Neural cell (in vitro differentiated cells): ENCODE measurements around the gene SMR3B. TPM values are rescaled to one million over a fixed set of nuclear protein-coding genes. Genes with fewer than 3 reads are reported as not detected.

Experiments used
- H2AFZ ChIP-seq: fragments of 200-600, 300-800 bp; sonication (generic), shearing (Covaris generic); 2 replicates; pipeline ENCODE4 v1.6.0; 2014; ENCODE audit warnings: low read depth, mild to moderate bottlenecking, antibody characterized with exemption, low read length, moderate library complexity
- H3F3A ChIP-seq: fragments of 200-600 bp; shearing (Covaris generic); 2 replicates; pipeline ENCODE4 v1.6.1; 2016; ENCODE audit warnings: mild to moderate bottlenecking, moderate library complexity, mixed read lengths, antibody characterized with exemption, low read length; ENCODE audit not compliant: insufficient read depth, poor library complexity, severe bottlenecking
- H3K27ac ChIP-seq: fragments of 200-600, 300-800 bp; sonication (generic), shearing (Covaris generic); 2 replicates; pipeline ENCODE4 v1.5.1; 2014; ENCODE audit warnings: mild to moderate bottlenecking, low read length, moderate library complexity
- H3K27me3 ChIP-seq: fragments of 300-800, 200-600 bp; sonication (generic), shearing (Covaris generic); 2 replicates; pipeline ENCODE4 v1.6.0; 2014; ENCODE audit warnings: mild to moderate bottlenecking, low read depth, low read length, moderate library complexity; ENCODE audit not compliant: insufficient read depth
- H3K36me3 ChIP-seq: fragments of 300-800, 200-600 bp; sonication (generic), shearing (Covaris generic); 2 replicates; pipeline ENCODE4 v1.5.1; 2014; ENCODE audit warnings: mild to moderate bottlenecking, antibody characterized with exemption, low read length, moderate library complexity; ENCODE audit not compliant: insufficient read depth
- H3K4me2 ChIP-seq: fragments of 300-800, 200-600 bp; sonication (generic), shearing (Covaris generic); 2 replicates; pipeline ENCODE4 v1.6.0; 2014; ENCODE audit warnings: mild to moderate bottlenecking, low read length
- H3K4me3 ChIP-seq: fragments of 300-800, 200-600 bp; sonication (generic), shearing (Covaris generic); 2 replicates; pipeline ENCODE4 v1.5.1; 2014; ENCODE audit warnings: mild to moderate bottlenecking, low read length, moderate library complexity
- H3K79me2 ChIP-seq: fragments of 200-600 bp; shearing (Covaris generic); replicated peaks from 2 replicates; pipeline ENCODE4 v1.6.0; 2014; ENCODE audit warnings: mild to moderate bottlenecking, low read length, moderate library complexity; ENCODE audit not compliant: insufficient read depth
- H3K9ac ChIP-seq: fragments of 300-800, 200-600 bp; sonication (generic), shearing (Covaris generic); 2 replicates; pipeline ENCODE4 v1.6.1; 2016; ENCODE audit warnings: mild to moderate bottlenecking, low read length, mixed read lengths
- H3K9me2 ChIP-seq: fragments of 200-600 bp; shearing (Covaris generic); 2 replicates; pipeline ENCODE4 v1.6.1; 2016; ENCODE audit warnings: mild to moderate bottlenecking, low read length, mixed read lengths; ENCODE audit not compliant: insufficient read depth
- H3K9me3 ChIP-seq: fragments of 200-600, 300-800 bp; sonication (generic), shearing (Covaris generic); 2 replicates; pipeline ENCODE4 v1.6.1; 2016; ENCODE audit warnings: mild to moderate bottlenecking, mixed run types, low read length, moderate library complexity, mixed read lengths
- H4K20me1 ChIP-seq: fragments of 200-600 bp; shearing (Covaris generic); 2 replicates; pipeline ENCODE4 v1.6.1; 2016; ENCODE audit warnings: mild to moderate bottlenecking, mixed run types; ENCODE audit not compliant: insufficient read depth
- CTCF ChIP-seq: fragments of 450-650 bp; IDR thresholded peaks from 2 replicates; pipeline ENCODE4 v1.5.1; 2014; ENCODE audit warnings: antibody characterized with exemption, mild to moderate bottlenecking, moderate library complexity; ENCODE audit not compliant: poor library complexity, severe bottlenecking
- EP300 ChIP-seq: fragments of 450-650 bp; conservative IDR thresholded peaks from 2 replicates; pipeline ENCODE4 v1.6.1; 2014; ENCODE audit warnings: antibody characterized with exemption, mild to moderate bottlenecking, moderate library complexity; ENCODE audit not compliant: poor library complexity, severe bottlenecking
- EZH2 ChIP-seq: fragments of 200-600, 300-800 bp; shearing (Covaris generic), sonication (generic); IDR thresholded peaks from 2 replicates; pipeline ENCODE4 v1.6.1; 2014; ENCODE audit warnings: antibody characterized with exemption, low read length, borderline replicate concordance, mild to moderate bottlenecking; ENCODE audit not compliant: insufficient read depth, poor library complexity, severe bottlenecking
- MXI1 ChIP-seq: fragments of 450-650 bp; conservative IDR thresholded peaks from 2 replicates; pipeline ENCODE4 v1.6.1; 2014; ENCODE audit warnings: antibody characterized with exemption, mild to moderate bottlenecking; ENCODE audit not compliant: poor library complexity, severe bottlenecking
- POLR2AphosphoS5 ChIP-seq: IDR thresholded peaks from 2 replicates; pipeline ENCODE4 v1.6.1; 2012
- RAD21 ChIP-seq: fragments of 450-650 bp; conservative IDR thresholded peaks from 2 replicates; pipeline ENCODE4 v1.6.1; 2014; ENCODE audit warnings: antibody characterized with exemption, mild to moderate bottlenecking, moderate library complexity
- REST ChIP-seq: IDR thresholded peaks from 2 replicates; pipeline ENCODE4 v1.6.1; 2012; ENCODE audit warnings: borderline replicate concordance
- SMC3 ChIP-seq: fragments of 450-650 bp; conservative IDR thresholded peaks from 2 replicates; pipeline ENCODE4 v1.6.1; 2014; ENCODE audit warnings: antibody characterized with exemption, mild to moderate bottlenecking, moderate library complexity; ENCODE audit not compliant: poor library complexity
- TAF1 ChIP-seq: IDR thresholded peaks from 2 replicates; pipeline ENCODE4 v1.6.1; 2012; ENCODE audit warnings: low read depth
- polyA plus RNA-seq: library from polyadenylated mRNA; depleted of rRNA; stranded (reverse); fragments of >200 nt; gene quantifications from 2 replicates; pipeline ENCODE4 v1.2.3, GENCODE V29; 2014

SMR3B gene
- polyA plus RNA-seq, 1 donor from 2014 or later, result not detected

GRCh38 chr4:70360460-70360859 lies 22.5 kb upstream of the SMR3B start, which contains the start of gene SMR3A:
Gene SMR3A, plus strand, starts transcription at chr4:70360760. Its CDS starts 1,356 bp downstream, at chr4:70362116.
- Histone ChIP-seq H3K9me2 (no peaks in the 10 kb centered on the region), H3K27me3 (no peaks in the 10 kb centered on the region)

GRCh38 chr4:70364002-70364401 lies 18.9 kb upstream of the SMR3B start:
- H3K9ac ChIP-seq, result no peak overlapping the region
- H3F3A ChIP-seq, result no peaks in the 10 kb centered on the region
- H3K36me3 ChIP-seq, result no peaks in the 10 kb centered on the region
- H2AFZ ChIP-seq, result no peak overlapping the region
- no peaks in the 10 kb centered on the region for H3K79me2 ChIP-seq
- H3K9me3 ChIP-seq, result no peaks in the 10 kb centered on the region
- H3K9me2 ChIP-seq, result no peaks in the 10 kb centered on the region
- no peaks in the 10 kb centered on the region for H3K27me3 ChIP-seq
- no peak overlapping the region for H3K4me2 ChIP-seq
- no peak overlapping the region for H3K27ac ChIP-seq
- H4K20me1 ChIP-seq, result no peaks in the 10 kb centered on the region
- no peak overlapping the region for H3K4me3 ChIP-seq
- TF ChIP-seq SMC3 (no peak), RAD21 (no peak), CTCF (no peak), REST (no peak), POLR2AphosphoS5 (no peak), EZH2 (no peak)

More at GRCh38 chr4:70360460-70360859, 22.5 kb upstream of the SMR3B start, which contains the start of gene SMR3A:
- no peak within 1 kb of the TSS for H3K4me2 ChIP-seq
- H3K9me3 ChIP-seq, result no peaks in the 10 kb centered on the region
- H4K20me1 ChIP-seq, result no peaks in the 10 kb centered on the region
- H3K27ac ChIP-seq, result no peak within 1 kb of the TSS
- no peak within 1 kb of the TSS for H3K4me3 ChIP-seq
- no peak within 1 kb of the TSS for H3K9ac ChIP-seq
- TF ChIP-seq MXI1 (no peak), TAF1 (no peak), EP300 (no peak), CTCF (no peak), REST (no peak), RAD21 (no peak), EZH2 (no peak), SMC3 (no peak), POLR2AphosphoS5 (no peak)
- H3K79me2 ChIP-seq, result no peaks in the 10 kb centered on the region
- H3F3A ChIP-seq, result no peaks in the 10 kb centered on the region
- no peaks in the 10 kb centered on the region for H3K36me3 ChIP-seq
- H2AFZ ChIP-seq, result no peak within 1 kb of the TSS
